Body of pancreas (tissue), 4 donors: ENCODE measurements around the gene CCDC182.

Experiments
- CTCF ChIP-seq, 7 experiments: fragments of 450-650 bp in 4 of 7; fragments of 200-600 bp in 3 of 7; sonication (generic) in 3 of 7; IDR thresholded peaks; one replicate each; pipeline ENCODE4 v1.5.1; 2016 to 2019; ENCODE audit warnings: antibody characterized with exemption in 7 of 7
- POLR2A ChIP-seq, 3 donors: fragments of 450-650 bp; IDR thresholded peaks; one replicate each; pipeline ENCODE4 v1.6.1; 2016; ENCODE audit warnings: antibody characterized with exemption in 3 of 3, mild to moderate bottlenecking in 2 of 3

- no peak for TF ChIP-seq POLR2A (IDR thresholded peaks at IDR 0.05)
- TF ChIP-seq CTCF (IDR thresholded peaks at IDR 0.05): no peak
These were observed 32.0 kb downstream of the CCDC182 start for GRCh38 chr17:57713140-57713539.
